GM18870 (cell line): ENCODE data around the gene ADGRE3.
"Not testable (repeated sequence)": the region's sequence is repeated elsewhere in the genome, so short reads cannot be mapped to it uniquely, and the experiment has no call there.

Source experiments
- ATAC-seq: cut with Tn5 transposase; IDR thresholded peaks from one replicate; pipeline ENCODE4 v1.9.1; 2021; ENCODE audit warnings: moderate library complexity; ENCODE audit not compliant: unreplicated experiment

ADGRE3 gene

GRCh38 chr19:14612242-14612641 is 62.4 kb downstream of the ADGRE3 start:
- ATAC-seq = not testable (repeated sequence)

DNA sequence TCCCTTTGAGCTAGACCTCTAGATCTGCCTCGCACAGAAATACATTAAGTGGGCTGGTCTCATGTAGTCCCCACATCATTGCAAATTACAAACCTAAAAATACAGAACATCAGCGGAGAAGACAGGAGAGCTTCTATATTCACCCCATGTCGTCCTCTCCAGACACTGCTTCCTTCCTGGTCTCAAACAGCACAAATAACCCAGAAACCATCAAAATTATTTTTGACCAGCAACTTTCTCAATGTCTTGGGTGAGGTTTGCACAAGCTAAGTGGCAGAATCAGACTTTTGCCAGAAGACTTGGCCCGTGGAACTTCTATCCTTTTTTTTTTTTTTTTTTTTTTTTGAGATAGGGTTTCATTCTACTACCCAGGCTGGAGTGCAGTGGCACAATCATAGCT is 63.6 kb downstream of the ADGRE3 start:
- ATAC-seq = no peak

GRCh38 chr19:14606627-14607026 is 68.0 kb downstream of the ADGRE3 start:
- no peak for ATAC-seq

GRCh38 chr19:14603990-14604387 is 70.7 kb downstream of the ADGRE3 start:
- ATAC-seq = peak; percentile 66

GRCh38 chr19:14599548-14600147 is 75.0 kb downstream of the ADGRE3 start:
- no peak for ATAC-seq

- no peak for ATAC-seq
Observed at GRCh38 chr19:14595558-14595957, 79.1 kb downstream of the ADGRE3 start.

DNA sequence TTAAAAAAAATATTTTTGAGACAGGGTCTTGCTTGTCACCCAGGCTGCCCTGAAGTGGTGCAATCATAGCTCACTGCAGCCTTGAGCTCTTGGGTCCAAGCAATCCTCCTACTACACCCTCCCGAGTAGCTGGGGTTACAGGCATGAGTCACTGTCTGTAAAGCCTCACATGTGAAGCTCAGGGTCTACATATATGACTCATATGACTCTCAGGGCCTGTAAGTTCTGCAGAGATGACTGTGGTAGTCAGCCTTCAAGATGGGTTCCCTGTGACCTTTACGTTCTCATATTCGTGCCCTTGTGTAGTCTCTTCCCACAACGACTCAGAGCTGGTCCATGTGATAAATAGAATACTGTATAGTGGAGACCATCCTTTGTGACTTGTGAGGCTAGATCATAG is 85.2 kb downstream of the ADGRE3 start:
- ATAC-seq = not testable (repeated sequence)

- not testable (repeated sequence) for ATAC-seq
Observed at GRCh38 chr19:14585187-14585586, 89.5 kb downstream of the ADGRE3 start.

DNA sequence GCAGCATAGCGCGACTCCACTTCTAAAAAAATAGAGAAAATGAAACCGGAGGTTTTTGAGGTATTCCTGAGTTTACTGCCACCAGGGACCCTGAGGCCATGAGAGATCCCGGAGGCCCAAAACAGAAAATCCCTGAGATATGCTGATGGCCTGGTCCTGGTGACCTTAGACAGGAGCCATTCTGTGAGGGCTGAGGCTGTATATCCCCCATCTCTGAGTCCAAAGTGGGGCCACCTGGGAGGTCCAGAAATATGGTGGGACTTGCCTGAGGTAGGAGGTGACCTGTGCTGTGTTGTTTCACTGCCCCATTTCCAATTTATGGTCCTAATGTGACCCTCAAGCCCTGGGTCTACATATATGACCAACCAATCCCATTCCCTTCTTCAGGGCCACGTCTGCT is 90.3 kb downstream of the ADGRE3 start:
- not testable (repeated sequence) for ATAC-seq

- ATAC-seq = no peak
Observed at GRCh38 chr19:14582894-14583340, 91.7 kb downstream of the ADGRE3 start, which contains the start of gene CLEC17A. TSS of gene CLEC17A (plus strand) at chr19:14583084. CDS start at chr19:14583161, 77 bp downstream.

DNA sequence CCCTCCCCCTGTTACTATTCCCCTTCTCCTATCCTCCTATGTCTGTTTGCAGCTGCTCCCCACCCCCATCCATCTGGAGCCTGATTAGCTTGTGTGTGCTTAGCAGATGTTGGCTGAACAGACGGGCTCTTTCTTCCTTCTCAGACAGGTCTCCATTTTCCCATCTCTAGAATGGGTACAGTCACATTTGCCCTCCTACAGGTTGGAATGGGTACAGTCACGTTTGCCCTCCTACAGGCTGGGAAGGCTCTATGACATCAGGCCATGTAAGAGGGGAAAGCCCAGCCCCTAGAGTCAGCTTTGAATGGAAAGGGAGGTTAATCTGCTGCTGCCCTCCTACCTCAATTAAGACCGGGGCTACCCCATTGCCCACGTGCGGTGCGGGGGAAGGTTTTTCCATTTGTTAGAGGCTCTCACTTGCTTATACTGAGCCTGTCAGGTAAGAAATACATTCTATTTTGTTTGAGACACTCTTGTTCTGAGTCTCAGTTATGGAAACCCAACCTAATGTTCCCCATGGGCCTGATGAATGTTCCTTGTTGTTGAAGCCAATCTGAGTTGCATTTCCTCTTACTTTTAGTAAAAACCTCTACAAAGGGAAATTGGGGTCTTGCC is 93.9 kb downstream of the ADGRE3 start:
- ATAC-seq = no peak

DNA sequence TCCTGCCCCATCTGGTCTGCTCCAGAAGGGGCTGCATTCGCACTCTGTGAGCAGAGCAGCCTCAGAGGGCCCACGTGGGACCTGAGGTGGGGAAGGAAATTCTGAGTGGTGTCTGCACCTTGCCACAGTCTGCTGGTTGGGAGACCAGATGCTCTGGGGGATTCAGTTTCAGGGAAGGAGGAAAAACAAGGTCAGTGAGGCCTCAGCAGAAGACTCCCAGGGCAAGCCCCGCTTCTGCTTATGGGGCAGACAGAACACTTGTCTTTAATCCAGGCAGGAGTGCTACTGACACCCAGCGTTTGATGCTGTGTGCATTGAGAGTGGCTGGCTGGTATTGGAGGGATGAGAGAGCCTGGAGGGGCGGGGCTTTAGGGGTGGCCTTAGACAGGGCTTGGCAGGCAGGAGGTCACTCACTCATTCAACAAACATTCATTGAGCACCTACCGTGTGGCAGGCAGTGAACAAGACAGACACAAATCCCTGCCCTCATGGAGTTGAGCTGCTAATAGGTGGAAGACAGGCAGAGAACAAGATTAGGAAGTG is 96.7 kb downstream of the ADGRE3 start:
- no peak for ATAC-seq

GRCh38 chr19:14577264-14577663 is 97.4 kb downstream of the ADGRE3 start:
- no peak for ATAC-seq

DNA sequence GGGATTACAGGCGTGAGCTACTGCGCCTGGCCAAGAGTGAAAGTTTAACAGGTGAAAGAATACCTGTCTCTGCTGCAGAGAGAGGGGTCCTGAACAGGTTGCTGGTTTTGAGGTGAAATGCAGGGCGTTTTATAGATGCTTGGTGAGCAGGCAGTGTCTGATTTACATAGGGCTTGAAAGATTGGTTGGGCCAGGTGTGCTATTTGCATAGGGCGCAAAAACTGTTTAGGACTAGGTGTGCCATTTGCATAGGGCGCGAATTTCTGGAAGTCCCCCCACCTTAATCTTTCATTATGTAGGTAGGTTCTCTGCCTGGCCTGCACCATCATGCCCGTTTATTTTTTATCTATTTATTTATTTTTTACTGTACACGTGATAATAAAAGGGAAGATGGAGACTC is 98.3 kb downstream of the ADGRE3 start:
- ATAC-seq = no peak

DNA sequence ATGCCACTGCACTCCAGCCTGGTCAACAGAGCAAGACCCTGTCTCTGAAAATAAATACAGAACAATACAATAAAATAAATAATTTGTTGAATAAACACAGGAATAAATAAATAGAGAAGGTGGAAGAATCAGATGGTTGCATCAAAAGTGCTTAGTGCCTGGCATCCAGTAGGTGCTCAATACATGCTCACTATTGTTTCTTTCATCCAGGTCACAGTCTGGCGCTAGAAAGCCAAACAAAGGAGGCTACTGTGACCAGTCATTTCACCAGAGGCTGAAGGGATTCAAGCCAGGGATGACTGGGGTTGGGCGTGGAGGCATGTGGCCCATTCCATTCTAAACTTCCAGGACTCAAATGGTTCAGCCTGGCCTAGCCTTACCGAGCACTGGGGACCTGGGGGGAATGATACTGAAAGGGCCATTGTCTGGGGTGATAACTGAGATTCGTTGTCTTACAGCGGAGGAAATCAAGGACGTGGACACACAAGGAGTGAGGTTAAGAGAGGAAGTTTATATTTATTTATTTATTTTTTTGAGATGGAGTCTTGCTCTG is 99.1 kb downstream of the ADGRE3 start:
- ATAC-seq = no peak

DNA sequence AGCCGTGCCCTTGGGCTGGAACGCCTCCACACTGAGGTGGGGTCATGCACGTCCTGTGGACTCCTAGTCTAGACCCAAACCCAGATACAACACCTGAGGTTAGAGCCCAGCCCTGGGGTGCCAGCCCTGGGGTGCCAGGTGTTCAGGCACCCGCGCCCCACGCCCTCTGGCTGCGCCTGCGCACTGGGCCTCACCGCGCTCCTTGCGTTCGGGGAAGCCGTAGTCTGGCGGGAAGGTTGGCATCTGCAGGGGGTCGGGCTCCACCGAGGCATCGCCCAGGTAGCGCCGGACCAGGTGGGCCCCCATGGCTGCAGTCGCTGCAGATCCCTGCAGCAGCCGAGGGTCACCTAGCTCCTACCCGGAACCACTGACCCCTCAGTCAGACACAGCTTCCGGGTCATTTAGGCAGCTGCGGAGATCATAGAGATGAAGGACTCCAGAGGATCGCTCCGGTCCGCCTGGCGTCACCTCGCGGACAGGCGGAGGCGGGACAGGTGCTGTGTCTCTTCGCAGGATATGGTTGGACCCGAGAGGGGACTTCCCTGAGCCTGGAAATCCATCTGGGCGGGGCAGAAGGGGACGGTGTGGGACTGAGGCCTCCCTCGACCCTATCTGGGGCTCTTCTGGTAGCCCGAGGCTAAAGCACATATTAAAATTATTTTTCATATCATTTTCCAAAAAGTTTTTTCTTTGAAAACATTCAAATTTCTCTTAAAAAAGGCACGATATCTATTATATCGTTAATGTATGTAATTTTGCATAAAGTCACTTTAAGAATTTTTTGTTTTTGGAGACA is 102.8 kb downstream of the ADGRE3 start, which contains the start of gene NDUFB7:
TSS of gene NDUFB7 (minus strand) at position 372 of the 796 bp plus-strand sequence. CDS start at position 306, 66 bp downstream.
- peak; percentile 72 for ATAC-seq

DNA sequence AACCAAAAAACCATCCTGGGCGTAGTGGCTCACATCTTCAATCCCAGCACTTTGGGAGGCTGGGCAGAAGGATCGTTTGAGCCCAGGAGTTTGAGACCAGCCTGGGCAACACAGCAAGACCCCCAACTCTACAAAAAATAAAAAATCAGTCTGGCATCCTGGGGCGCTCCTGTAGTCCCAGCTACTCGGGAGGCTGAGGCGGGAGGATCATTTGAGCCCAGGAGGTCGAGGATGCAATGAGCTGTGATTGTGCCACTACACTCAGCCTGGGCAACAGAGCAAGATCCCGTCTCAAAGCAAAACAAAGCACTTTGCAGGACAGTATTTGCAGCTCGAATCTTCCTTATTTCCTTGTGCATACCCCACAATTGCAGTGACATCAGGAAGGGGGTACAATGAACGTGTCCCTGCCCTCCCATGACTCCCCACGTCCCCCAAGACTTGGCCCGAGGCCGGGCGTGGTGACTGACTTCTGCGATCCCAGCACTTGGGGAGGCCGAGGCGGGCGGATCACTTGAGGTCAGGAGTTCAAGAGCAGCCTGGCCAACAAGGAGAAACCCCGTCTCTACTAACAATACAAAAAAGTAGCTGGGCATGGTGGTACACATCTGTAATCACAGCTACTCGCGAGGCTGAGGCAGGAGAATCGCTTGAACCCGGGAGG is 103.6 kb downstream of the ADGRE3 start:
- ATAC-seq = no peak
